Astrocyte of the spinal cord (primary cell): Measurements from ENCODE around the gene MAST4.

Experiments used
- DNase-seq: peaks from one replicate; pipeline ENCODE4 v3.0.0; 2011; ENCODE audit warnings: low read depth, low spot score
- H3K4me3 ChIP-seq: 2 replicates; pipeline ENCODE4 v1.5.1; 2011; ENCODE audit warnings: low read depth, mild to moderate bottlenecking, low read length, moderate library complexity
- in situ Hi-C: cut with HindIII; loops from 2 replicates; pipeline ENCODE4 v1.10.0; 2017; ENCODE audit warnings: low sequenced_read_pairs
- TF ChIP-seq, protein P1 (sequence below): IDR thresholded peaks from 2 replicates; pipeline ENCODE4 v1.5.1; 2012; ENCODE audit warnings: low read depth, mild to moderate bottlenecking, low read length, inconsistent platforms

The MAST4 gene

DNA sequence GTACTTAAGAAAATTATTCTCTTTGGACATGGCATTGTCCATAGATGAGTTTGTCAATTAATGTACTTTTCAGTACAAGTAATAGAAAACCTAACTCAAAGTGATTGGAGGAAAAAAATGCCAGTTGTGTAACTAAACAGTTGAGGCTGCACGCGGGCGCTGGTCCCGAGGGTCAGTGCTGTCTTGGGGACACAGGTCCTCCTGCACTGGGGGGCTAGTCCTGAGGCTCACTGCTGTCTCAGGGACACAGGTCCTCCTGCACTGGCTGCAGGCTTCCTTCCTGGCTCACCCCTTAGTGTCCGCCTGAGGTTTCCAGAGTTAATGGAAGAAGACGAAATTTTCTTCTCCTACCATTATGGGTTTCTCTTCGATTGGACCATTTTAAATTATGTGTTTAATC lies 319.3 kb downstream of the MAST4 start:
- in situ Hi-C loops = no loop called here
- DNase-seq = no peak
- TF ChIP-seq, protein P1, sequence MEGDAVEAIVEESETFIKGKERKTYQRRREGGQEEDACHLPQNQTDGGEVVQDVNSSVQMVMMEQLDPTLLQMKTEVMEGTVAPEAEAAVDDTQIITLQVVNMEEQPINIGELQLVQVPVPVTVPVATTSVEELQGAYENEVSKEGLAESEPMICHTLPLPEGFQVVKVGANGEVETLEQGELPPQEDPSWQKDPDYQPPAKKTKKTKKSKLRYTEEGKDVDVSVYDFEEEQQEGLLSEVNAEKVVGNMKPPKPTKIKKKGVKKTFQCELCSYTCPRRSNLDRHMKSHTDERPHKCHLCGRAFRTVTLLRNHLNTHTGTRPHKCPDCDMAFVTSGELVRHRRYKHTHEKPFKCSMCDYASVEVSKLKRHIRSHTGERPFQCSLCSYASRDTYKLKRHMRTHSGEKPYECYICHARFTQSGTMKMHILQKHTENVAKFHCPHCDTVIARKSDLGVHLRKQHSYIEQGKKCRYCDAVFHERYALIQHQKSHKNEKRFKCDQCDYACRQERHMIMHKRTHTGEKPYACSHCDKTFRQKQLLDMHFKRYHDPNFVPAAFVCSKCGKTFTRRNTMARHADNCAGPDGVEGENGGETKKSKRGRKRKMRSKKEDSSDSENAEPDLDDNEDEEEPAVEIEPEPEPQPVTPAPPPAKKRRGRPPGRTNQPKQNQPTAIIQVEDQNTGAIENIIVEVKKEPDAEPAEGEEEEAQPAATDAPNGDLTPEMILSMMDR = no peak

DNA sequence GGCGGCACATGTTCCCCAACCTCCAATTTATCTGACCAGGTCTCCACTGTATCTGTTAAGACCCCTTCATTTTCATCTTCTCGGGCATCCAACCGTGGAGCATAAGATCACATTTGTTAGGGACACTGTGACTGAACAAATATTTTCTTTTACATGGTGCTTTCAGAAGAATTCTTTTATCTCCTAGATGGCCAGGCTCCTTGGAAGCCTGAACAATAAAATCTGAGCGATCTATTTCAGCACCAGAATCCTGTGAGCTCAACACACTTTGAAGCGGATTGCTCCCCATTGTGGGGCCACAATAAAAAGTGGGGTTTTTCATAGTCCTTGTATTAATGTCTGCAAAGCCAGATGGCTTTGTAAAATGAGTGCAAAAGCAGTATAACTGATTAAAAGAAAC lies 326.7 kb downstream of the MAST4 start:
- H3K4me3 ChIP-seq = no peak overlapping the region
- TF ChIP-seq, protein P1 = no peak
- no peak for DNase-seq
- in situ Hi-C loops = no loop called here

More for the DNA sequence above, 319.3 kb downstream of the MAST4 start:
- no peak overlapping the region for H3K4me3 ChIP-seq

DNA sequence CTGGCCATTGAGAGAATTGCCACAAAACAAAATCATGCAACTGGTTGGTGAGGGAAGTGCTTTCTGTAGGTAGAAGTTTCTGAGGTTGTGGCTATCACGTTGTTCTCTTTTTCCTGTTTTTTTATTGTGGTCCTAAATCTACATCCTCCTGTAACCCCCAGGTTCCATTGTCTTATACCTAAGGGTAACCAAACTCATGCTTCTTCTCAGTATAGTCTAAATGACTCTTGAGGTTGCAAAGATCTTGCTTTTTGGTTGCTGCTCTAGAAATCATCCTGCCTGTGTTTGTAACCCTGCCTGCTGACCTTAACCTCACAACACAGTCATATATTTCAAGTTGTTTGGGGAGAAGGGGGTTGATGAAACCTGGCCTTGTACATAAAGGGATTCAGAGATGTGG lies 327.3 kb downstream of the MAST4 start:
- in situ Hi-C loops = no loop called here
- no peak for DNase-seq
- TF ChIP-seq, protein P1 = no peak
- H3K4me3 ChIP-seq = no peak overlapping the region

DNA sequence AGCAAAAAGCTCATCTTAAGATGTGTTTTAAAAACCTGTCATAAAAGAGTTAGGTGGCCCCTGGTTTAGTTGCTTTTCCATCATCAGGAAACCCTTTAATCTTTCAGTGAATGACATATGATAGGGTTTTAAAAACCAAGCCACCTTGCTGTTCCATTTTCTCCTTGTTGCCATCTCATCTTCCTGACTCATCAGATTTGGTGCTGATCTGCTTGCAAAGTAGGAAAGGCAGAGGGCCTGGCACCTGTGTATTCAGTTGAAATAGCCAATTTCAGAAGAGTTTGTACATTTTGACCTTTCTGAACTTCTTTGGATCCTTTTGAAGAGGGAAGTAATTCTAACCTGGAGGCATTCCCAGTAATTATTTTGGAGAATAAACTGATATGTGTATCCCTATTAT lies 327.7 kb downstream of the MAST4 start:
- no peak for DNase-seq
- TF ChIP-seq, protein P1 = no peak
- no peak overlapping the region for H3K4me3 ChIP-seq
- in situ Hi-C loops = no loop called here

DNA sequence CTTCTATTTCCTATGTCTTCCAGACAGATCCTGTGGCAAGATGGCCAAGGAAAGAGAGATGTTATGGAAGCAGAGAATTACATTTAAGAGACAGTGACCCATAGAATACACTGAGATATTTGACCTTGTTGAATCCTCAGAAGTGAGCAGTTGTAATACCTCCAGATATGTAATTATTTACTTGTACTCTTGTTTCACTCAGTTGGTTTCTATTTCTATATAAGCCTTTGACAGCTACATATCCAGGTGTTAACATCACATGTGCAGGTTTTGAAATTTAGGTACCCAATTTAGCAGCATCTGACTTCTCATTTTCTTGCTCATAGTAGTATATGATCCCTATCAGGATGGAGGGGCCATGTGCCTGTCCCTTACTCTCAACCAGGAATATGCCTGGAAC lies 330.9 kb downstream of the MAST4 start:
- TF ChIP-seq, protein P1 = no peak
- in situ Hi-C loops = no loop called here
- no peak overlapping the region for H3K4me3 ChIP-seq
- DNase-seq = no peak

DNA sequence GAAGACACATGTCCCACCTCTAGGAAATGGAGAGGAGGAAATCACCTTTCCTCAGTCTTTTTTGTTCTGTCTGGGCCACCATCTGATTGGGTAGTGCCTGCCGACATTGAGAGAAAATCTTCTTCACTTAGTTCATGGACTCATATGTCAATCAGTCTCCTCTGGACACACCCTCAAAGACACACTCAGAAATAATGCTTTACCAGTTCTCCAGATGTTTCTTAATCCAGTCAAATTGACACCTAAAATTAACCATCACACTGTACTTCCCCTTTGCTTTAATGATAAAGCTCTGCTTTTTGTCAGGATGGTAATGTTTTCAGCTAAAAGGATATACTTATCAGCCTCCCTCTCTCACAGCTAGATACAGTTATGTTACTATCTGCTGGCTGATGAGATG lies 333.1 kb downstream of the MAST4 start:
- DNase-seq = no peak
- in situ Hi-C loops = no loop called here
- no peak overlapping the region for H3K4me3 ChIP-seq
- TF ChIP-seq, protein P1 = no peak

DNA sequence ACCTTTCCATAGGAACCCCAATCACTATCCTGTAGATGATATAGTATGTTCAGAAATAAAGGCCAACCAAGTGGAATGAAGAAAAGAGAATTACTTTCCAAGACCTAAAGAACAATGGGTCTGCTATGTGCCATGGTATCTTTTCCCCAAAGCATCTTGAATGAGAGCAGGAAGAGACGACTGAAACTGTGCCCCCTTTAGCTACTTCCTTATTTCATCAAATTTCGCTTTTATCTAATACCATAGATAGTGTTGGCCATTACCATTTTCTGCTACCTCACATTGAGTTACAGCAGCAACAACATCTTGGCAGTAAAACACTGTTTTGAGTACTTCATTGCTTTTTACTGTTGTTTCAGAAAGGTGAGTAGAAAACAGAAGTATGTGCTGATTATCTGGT lies 333.8 kb downstream of the MAST4 start:
- H3K4me3 ChIP-seq = no peak overlapping the region
- TF ChIP-seq, protein P1 = no peak
- in situ Hi-C loops = no loop called here
- no peak for DNase-seq
